ENCODE data around the gene TERT.

GRCh38 chr5:1212881-1213280 lies 82.0 kb downstream of the TERT start:
- TF ChIP-seq POLR2A (IDR thresholded peaks at IDR 0.05), result no peak
- no peak for TF ChIP-seq CTCF (IDR thresholded peaks at IDR 0.05)

Measured in prostate gland (tissue), 2 donors.